Mesothelial cell of epicardium (in vitro differentiated cells): ENCODE data around the gene FBXO40. TPM values are rescaled to one million over a fixed set of nuclear protein-coding genes. Genes with fewer than 3 reads are reported as not detected.

Experiments
- DNase-seq, 2 experiments: peaks; one replicate each; pipeline ENCODE4 v3.0.0; 2021; ENCODE audit warnings: low spot score in 2 of 2; ENCODE audit not compliant: unreplicated experiment in 2 of 2
- H3K27ac Mint-ChIP-seq: 2 replicates; pipeline ENCODE4 v1.8.0; 2021; ENCODE audit warnings: mixed read lengths
- H3K27me3 Mint-ChIP-seq: 2 replicates; pipeline ENCODE4 v1.8.0; 2021; ENCODE audit warnings: low read depth, mixed read lengths
- H3K36me3 Mint-ChIP-seq: 2 replicates; pipeline ENCODE4 v1.8.0; 2021; ENCODE audit warnings: mixed read lengths
- H3K4me1 Mint-ChIP-seq: 2 replicates; pipeline ENCODE4 v1.8.0; 2021; ENCODE audit warnings: mixed read lengths
- H3K4me3 Mint-ChIP-seq: 2 replicates; pipeline ENCODE4 v1.8.0; 2021; ENCODE audit warnings: mild to moderate bottlenecking, moderate library complexity, mixed read lengths
- H3K9me3 Mint-ChIP-seq: 2 replicates; pipeline ENCODE4 v1.8.0; 2021; ENCODE audit warnings: mixed read lengths
- CTCF ChIP-seq: fragments of 200-600 bp; sonication (generic); IDR thresholded peaks from one replicate; pipeline ENCODE4 v1.5.0; 2021; ENCODE audit warnings: antibody characterized with exemption; ENCODE audit not compliant: unreplicated experiment
- total RNA-seq: library from RNA; stranded (reverse); gene quantifications from 3 replicates; pipeline ENCODE4 v1.2.1, GENCODE V29; 2021

The FBXO40 gene
- total RNA-seq, 1 donor from 2014 or later, result not detected

DNA sequence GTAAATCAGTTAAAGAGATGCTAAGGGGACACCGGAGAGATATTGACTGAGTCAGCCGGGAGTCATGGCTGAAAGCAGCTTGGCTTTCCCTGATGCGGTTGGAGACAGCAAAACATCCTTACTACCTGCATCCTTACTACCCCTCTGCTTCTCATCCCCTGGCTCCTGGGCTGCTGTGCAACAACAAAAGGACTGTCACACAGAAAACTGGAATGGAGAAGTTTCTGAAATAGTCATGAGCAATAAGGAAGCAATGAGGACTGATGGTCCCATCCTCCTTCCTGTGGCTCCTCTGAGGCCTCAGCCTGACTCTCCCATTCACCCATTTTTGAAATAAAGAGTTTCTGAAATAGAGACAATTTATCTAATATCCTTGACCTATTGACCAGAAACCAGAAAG is 66.4 kb downstream of the FBXO40 start:
- TF ChIP-seq CTCF, result no peak
- Mint-ChIP-seq H3K4me1 (peaks cover 19% of the 10 kb centered on the region), H3K9me3 (no peaks in the 10 kb centered on the region), H3K27ac (no peak overlapping the region), H3K27me3 (no peaks in the 10 kb centered on the region), H3K36me3 (peaks cover 12% of the 10 kb centered on the region), H3K4me3 (no peak overlapping the region)
- DNase-seq, result no peak

DNA sequence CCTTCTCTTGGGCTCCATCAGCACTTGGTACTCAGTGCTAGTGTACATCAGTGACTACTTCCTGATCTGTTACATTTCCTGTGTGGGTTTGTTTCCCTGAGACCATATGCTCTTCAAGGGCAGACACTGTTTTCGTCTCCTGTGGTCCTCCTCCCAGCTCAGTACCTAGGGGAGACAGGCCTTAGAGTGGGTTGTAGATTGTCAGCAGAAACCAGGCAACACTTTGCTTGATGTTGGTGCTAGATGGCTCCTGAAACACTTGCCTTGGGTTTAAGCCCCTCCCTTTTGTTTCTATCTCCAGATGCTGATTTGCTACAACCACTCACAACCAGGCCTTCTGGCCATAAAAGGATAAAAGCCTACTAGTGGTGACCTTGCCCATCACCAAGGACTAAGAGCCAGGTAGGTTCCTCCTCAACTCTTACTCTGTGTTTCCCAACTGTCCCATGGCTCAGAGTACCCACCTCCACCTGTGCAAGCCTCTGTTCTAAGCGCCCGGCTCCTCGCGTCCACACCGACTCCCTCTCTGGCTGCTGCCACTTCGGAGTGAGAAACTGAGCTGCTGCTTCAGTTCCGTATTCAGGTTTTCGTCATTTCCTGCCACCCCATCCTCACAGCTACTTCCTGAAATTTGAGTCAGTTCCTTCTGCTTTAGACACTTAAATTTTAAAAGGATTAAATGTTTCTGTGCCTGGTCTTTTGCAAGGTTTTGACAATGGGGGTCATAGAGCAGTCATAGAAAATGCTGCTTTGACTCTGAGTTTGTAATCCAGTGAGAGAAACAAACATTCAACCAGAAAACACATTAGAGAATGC is 67.4 kb downstream of the FBXO40 start, which contains the start of gene HCLS1:
HCLS1 (minus strand) TSS at position 548 of the 816 bp plus-strand sequence. CDS start 2,556 bp downstream, outside the sequence.
- Mint-ChIP-seq H3K27me3 (no peaks in the 10 kb centered on the region), H3K4me3 (no peak within 1 kb of the TSS), H3K4me1 (peaks cover 19% of the 10 kb centered on the region), H3K36me3 (peaks cover 18% of the 10 kb centered on the region), H3K9me3 (no peaks in the 10 kb centered on the region), H3K27ac (peak within 1 kb of the TSS; percentile 72)
- no peak for TF ChIP-seq CTCF
- DNase-seq, result no peak

DNA sequence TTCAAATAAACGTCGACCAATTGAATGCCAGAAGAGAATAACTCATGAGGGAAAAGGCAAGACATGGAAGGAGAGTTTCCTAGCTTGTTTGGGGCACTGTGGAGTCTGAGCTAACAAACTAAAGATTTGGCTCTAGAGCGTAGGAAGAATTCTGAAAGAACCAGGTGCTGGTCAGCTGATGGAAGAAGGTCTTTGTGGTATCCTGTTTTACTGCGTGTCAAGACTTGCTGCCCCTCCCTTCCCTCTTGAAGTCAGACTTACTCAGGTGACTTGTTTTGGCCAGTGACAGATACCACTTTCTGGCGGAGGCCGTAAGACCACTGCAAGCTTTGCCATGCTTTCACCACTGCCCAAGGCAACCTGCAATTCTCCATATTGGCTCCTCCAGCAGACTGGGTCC is 68.2 kb downstream of the FBXO40 start:
- Mint-ChIP-seq H3K27ac (peak overlapping the region; percentile 41), H3K27me3 (no peaks in the 10 kb centered on the region), H3K4me1 (peaks cover 19% of the 10 kb centered on the region), H3K36me3 (peaks cover 26% of the 10 kb centered on the region), H3K4me3 (no peak overlapping the region), H3K9me3 (no peaks in the 10 kb centered on the region)
- DNase-seq, result no peak
- TF ChIP-seq CTCF, result no peak

- H3K4me3 Mint-ChIP-seq, result no peak overlapping the region
- no peaks in the 10 kb centered on the region for H3K9me3 Mint-ChIP-seq
- H3K27ac Mint-ChIP-seq, result no peak overlapping the region
- peaks cover 19% of the 10 kb centered on the region for H3K4me1 Mint-ChIP-seq
- DNase-seq, result no peak
- H3K36me3 Mint-ChIP-seq, result peaks cover 32% of the 10 kb centered on the region
- no peak for TF ChIP-seq CTCF
- no peaks in the 10 kb centered on the region for H3K27me3 Mint-ChIP-seq
These were observed 69.6 kb downstream of the FBXO40 start for GRCh38 chr3:121662742-121663141.

DNA sequence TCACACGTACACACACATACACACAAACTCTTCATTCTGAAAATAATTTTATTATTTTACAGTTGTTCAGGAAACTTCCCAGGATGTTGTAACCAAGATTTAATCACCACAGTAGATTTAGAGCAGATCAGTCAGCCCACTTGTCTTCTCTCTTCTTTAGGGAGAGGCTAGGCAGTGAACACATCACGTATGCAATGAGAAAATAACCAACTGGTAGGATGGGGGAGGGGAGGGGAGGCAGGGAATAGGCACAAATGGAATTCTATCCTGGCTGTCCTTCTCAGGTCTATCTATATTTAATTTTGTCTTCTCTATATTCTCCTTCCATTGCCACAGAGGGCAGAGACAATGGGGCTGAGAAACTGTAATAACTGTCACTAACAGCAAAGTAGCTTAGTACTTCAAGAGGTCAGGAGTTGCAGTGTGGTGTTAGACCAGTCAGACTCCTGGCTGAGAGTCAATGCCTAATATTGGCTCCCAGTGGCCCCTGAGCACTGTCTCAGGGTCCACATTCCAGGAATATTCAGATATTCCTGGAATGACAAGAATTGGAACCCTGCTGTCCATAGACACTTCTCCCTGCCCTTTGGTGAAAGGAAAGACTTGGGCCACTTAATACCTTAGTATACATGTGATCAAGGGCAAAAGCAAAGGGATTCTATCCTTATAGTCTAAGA is 70.1 kb downstream of the FBXO40 start:
- H3K27ac Mint-ChIP-seq, result no peak overlapping the region
- DNase-seq, result no peak
- no peak for TF ChIP-seq CTCF
- no peaks in the 10 kb centered on the region for H3K27me3 Mint-ChIP-seq
- no peak overlapping the region for H3K4me3 Mint-ChIP-seq
- H3K4me1 Mint-ChIP-seq, result peaks cover 16% of the 10 kb centered on the region
- H3K36me3 Mint-ChIP-seq, result peaks cover 32% of the 10 kb centered on the region
- no peaks in the 10 kb centered on the region for H3K9me3 Mint-ChIP-seq
